ENCODE data around the gene PRSS8.
"Not testable (repeated sequence)": the region's sequence is repeated elsewhere in the genome, so short reads cannot be mapped to it uniquely, and the experiment has no call there.

The PRSS8 gene

DNA sequence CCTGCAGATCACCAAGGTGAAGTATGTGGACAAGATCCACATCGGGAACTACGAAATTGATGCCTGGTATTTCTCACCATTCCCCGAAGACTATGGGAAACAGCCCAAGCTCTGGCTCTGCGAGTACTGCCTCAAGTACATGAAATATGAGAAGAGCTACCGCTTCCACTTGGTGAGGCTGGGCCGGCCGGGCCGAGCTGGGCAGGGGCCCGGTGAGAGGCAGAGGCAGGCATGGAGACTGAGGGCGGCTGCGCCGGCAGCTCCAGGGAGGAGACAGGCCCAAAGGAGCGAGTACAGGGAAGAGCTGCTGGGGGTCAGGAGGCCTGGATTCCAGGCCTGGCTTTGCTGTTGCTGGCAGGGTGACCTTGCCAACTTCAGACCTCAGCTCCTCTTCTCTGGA is 8.3 kb downstream of the PRSS8 start:
- no peak for FAIRE-seq

DNA sequence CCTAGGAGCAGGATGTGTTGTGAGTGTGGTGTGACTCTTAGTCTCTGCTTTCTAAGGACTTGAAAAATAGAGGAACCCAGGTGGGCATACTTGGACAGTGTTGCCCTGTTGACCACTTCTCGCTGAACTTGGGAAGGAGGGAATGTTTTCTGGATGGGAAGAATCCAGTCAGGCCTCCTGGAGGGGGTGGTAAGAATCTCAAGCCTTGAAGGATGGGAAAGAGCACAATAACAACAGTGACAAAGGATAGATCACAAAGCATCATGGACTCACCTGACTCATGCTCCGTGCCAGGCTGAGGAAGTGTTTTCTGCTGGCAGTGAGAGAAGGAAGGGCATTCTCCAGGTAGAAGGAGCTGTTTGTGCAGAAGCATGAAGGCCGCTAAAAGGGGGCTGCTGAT is 9.7 kb downstream of the PRSS8 start:
- FAIRE-seq = no peak

GRCh38 chr16:31120129-31120528 is 15.4 kb downstream of the PRSS8 start:
- no peak for FAIRE-seq

DNA sequence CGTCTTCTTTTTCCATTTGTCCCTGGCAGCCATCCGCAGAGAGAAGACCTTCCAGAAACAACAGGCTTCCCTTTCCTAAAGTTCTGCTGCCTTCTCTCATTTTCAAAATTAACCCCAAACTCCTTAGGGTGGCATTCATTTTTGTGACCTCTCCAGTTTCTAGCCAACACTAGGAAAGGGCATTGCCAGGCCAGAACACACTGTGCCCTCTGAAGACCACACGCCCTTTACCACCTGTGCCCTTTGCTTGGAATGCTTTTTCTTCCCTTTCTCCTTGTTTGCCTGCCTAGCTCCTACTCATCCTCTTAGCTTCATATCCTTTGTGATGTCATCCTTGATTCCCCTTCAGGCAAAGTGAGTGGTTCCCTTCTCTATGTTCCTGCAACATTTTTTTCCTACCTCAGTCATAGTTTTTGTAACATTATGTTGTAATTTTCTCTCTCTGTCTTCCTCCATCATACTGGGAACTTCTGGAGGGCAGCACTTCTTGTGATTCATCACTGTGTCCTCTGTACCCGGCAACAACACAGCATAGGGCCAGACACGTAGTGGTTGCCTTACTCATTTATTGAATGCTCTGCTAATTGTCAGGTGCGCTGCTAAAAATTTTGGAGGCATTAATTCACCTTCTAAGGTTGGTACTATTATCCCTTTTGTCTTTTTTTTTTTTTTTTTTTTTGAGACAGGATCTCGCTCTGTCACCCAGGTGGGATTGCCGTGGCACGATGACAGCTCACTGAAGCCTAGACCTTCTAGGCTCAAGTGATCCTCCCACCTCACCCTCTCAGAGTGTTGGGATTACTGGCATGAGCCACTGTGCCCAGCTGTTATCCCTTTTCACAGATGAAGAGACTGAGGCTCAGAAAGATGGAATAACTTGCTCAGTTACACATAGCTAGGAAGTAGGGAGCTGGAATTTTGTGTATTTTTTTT is 17.0 kb downstream of the PRSS8 start:
- no peak for FAIRE-seq

- FAIRE-seq = peak; percentile 95
Observed at GRCh38 chr16:31117384-31118222, 17.9 kb downstream of the PRSS8 start, which contains the start of gene KAT8. Gene KAT8 (plus strand): TSS chr16:31117664. CDS start chr16:31117682, 18 bp downstream.

GRCh38 chr16:31114468-31114867 is 21.1 kb downstream of the PRSS8 start:
- FAIRE-seq = no peak

DNA sequence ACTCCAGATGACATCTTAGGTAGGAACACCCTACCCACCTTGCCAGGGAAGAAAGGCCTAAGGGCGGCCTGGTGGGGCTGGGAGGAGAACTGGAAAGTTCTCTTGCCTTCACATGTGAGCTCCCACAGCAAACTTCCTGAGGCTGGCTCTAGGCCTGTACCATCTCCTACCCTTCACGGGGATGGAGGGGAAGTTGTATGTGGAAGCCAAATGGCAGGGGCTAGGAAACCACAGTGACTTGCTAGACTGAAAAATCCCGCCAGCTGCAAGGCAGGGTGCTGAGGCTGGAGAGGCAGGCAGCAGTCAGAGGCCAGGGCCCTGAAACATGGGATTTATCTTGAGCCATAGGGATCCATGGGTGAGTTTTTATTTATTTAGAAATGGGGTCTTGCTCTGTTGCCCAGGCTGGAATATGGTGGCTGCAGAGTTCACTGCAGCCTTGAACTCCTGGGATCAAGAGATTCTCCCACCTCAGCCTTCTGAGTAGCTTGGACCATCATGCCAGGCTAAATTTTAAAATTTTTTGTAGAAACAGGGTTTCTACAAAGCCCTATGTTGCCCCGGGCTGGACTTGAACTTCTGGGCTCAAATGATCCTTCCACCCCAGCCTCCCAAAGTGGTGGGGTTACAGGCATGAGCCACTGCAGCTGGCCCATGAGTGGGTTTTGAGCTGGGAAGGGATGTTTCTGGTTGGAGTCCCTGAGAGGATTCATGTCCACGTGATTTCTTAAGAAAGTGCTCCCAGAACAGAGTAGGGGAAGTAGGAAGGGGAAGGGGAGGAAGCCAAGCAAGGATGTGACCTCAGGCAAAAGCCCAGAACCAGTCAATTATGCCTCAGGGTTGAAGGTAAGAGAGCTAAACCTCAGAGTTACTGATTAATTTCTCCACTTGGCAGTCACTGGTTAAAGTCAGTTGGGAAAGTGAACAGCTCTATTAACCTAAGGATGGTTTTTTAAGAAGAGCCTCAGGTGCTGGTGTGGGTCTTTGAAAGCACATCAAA is 22.1 kb downstream of the PRSS8 start:
- FAIRE-seq = no peak

DNA sequence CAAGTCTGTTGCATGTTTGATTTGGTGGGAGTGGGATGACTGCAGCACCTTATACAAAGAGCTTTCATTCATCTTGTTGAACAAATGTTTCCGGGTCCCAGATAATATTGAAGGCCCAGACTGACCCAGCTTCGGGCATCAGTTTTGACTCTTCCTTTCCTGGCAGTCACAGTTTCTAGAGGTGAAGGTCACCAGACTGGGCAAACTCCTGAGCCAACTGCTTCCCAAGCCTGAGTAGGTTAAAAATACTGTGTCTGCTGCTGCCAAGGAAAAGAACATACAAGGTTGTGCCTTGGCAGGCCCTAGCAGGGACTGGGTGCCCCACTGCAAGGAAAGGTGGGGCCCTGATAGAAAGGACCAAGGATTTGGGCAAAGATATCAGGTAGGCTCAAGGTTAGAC is 22.8 kb downstream of the PRSS8 start:
- FAIRE-seq = no peak

DNA sequence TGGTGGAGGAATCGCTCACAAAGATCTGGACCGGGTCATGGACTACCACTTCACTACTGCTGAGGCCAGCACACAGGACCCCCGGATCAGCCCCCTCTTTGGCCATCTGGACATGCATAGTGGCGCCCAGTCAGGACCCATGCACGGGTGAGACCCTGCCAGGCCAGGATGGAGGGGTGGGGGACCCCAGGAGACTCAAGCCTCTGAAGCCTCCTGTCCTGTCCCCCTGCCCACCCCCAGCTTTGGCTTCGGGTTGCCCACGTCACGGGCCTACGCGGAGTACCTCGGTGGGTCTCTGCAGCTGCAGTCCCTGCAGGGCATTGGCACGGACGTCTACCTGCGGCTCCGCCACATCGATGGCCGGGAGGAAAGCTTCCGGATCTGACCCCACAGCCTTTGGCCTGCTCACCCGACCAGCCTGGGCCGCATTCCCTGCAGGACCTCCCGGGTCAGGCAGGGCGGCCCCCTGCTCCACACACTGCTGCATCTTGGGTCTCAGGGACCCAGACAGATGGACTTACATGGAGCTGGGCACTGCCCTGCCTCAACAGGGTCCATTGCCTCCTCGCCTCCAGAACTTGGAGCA is 23.6 kb downstream of the PRSS8 start:
- no peak for FAIRE-seq

- no peak for FAIRE-seq
Observed at GRCh38 chr16:31110106-31111034, 25.2 kb downstream of the PRSS8 start.

- FAIRE-seq = no peak
Observed at GRCh38 chr16:31109622-31110021, 25.9 kb downstream of the PRSS8 start.

DNA sequence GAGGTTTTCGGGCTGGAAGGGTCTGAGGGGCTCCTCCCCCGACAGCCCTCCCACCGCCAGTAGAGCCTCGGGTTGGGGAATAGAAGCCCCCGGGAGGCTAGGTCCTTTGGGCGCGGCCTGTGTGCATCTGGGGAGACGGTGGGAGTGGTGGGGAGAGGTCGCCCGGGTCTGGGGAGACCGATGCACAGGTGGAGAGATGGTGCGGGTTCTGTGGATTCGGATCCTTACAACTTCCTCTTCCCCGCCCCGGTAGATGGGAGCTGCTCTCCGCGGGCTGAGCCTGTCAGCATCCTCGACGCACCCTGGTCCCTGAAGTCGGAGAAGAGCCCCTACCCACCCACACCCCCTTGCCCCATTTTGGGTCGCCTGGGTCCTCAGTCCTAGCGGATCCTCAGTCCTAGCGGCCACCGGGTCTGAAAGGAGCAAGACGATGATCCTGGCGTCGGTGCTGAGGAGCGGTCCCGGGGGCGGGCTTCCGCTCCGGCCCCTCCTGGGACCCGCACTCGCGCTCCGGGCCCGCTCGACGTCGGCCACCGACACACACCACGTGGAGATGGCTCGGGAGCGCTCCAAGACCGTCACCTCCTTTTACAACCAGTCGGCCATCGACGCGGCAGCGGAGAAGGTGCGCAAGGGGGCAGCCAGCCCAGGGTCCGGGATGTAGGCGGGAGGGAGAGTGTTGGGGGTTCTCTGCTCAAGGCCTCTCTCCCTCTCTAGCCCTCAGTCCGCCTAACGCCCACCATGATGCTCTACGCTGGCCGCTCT is 26.6 kb downstream of the PRSS8 start:
- FAIRE-seq = no peak

- no peak for FAIRE-seq
Observed at GRCh38 chr16:31108035-31108793, 27.3 kb downstream of the PRSS8 start, which contains the start of gene BCKDK. Gene BCKDK (plus strand): TSS chr16:31108386. CDS start chr16:31109224, 838 bp downstream.

DNA sequence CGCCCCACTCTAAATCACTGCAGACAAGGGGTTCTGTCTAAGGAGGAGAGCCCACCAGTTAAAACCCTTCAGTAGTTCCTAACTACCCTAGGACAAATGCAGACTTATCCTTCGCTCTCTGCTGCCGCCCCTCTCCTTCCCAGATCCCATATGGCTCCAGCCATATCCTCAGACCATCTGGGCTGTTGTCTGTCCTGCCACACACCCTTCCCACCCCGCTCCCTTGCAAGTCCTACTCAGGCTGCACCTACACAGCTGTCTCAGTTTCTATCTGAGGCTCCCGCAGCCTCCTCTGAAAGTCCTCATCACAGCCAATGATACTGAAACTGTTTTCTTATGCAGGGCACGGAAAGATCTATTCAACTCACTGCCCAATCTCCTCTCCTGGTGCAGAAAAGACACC is 28.1 kb downstream of the PRSS8 start:
- FAIRE-seq = no peak

- no peak for FAIRE-seq
Observed at GRCh38 chr16:31106509-31107464, 28.7 kb downstream of the PRSS8 start.

DNA sequence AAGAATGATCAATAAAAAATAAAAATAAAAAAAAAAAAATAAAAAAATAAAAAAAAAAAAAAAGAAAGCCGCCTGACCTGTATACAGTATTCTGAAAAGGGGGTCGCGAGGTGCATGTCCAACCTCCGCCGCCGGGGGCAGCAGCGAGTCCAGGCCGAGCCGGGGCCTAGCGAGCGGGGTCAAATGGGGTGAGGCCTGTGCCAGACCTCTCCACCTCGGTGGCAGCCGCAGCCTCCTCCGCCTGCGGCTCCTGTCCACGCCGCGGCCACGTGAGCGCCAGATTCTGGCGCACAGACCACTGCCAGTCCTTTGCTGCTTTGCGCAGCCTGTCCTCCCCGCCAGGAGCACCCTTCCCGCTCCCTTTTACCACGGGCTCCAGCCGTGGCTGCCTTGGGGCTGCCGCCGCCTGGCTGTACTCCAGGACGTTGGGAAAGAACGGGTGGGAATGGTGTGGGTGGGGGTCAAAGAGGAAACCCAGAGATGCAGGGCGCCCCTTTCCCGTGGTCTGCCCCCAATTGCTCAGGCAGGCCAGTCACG is 29.8 kb downstream of the PRSS8 start:
- peak; percentile 44 for FAIRE-seq

- FAIRE-seq = not testable (repeated sequence)
Observed at GRCh38 chr16:31100876-31101641, 34.5 kb downstream of the PRSS8 start.
